Measurements from ENCODE around the gene RAB40B.

GRCh38 chr17:82657926-82658325, 40.6 kb downstream of the RAB40B start:
- TF ChIP-seq CTCF (conservative IDR thresholded peaks at IDR 0.05; ENCODE audit: low read depth, low read length) (no peak), POLR2A (IDR thresholded peaks at IDR 0.05; ENCODE audit: low read depth, low read length) (no peak), USF2 (IDR thresholded peaks at IDR 0.05; ENCODE audit: low read depth, low read length) (no peak), MAFK (IDR thresholded peaks at IDR 0.05; ENCODE audit: low read depth, low read length) (no peak), MXI1 (IDR thresholded peaks at IDR 0.05; ENCODE audit: borderline replicate concordance, low read depth, low read length) (no peak)
